ENCODE data around the gene DDIT4.
A peak's percentile ranks its signal among the peaks of the same experiment; 100 is the strongest.
"Not testable (repeated sequence)": the region's sequence is repeated elsewhere in the genome, so short reads cannot be mapped to it uniquely, and the experiment has no call there.

The DDIT4 gene

GRCh38 chr10:72273410-72274212, at the start of gene DDIT4:
Gene DDIT4, plus strand, starts transcription at chr10:72273924. Its CDS starts 293 bp downstream, at chr10:72274217.
- peak within 1 kb of the TSS; percentile 80 for H3K9ac ChIP-seq (ENCODE audit: low read length)
- peak within 1 kb of the TSS; percentile 82 for H3K27ac ChIP-seq (ENCODE audit: low read depth, low read length)
- no peaks in the 10 kb centered on the region for H3K9me3 ChIP-seq (ENCODE audit: low read length)
- H3K36me3 ChIP-seq (ENCODE audit: insufficient read depth, low read length), result no peaks in the 10 kb centered on the region
- H3K4me1 ChIP-seq (ENCODE audit: insufficient read depth, low read length), result peaks cover 15% of the 10 kb centered on the region
- no peaks in the 10 kb centered on the region for H3K27me3 ChIP-seq (ENCODE audit: control insufficient read depth in 1 of 2, insufficient read depth in 2 of 2, low read length in 2 of 2)
- H3K4me3 ChIP-seq (ENCODE audit: low read depth in 1 of 2, low read length in 2 of 2), result peak within 1 kb of the TSS; percentile 76 to 96

GRCh38 chr10:72224191-72224590, 49.5 kb upstream of the DDIT4 start:
- H3K9ac ChIP-seq (ENCODE audit: low read length); H3K4me3 ChIP-seq (ENCODE audit: low read depth in 1 of 2, low read length in 2 of 2); H3K27me3 ChIP-seq (ENCODE audit: control insufficient read depth in 1 of 2, insufficient read depth in 2 of 2, low read length in 2 of 2); H3K9me3 ChIP-seq (ENCODE audit: low read length): not testable (repeated sequence)
- H3K36me3 ChIP-seq (ENCODE audit: insufficient read depth, low read length), result peaks cover 35% of the 10 kb centered on the region
- H3K27ac ChIP-seq (ENCODE audit: low read depth, low read length), result peak overlapping the region; percentile 1
- H3K4me1 ChIP-seq (ENCODE audit: insufficient read depth, low read length), result peaks cover 24% of the 10 kb centered on the region

- no peak overlapping the region for H3K4me3 ChIP-seq (ENCODE audit: low read depth in 1 of 2, low read length in 2 of 2)
- H3K36me3 ChIP-seq (ENCODE audit: insufficient read depth, low read length), result peaks cover 38% of the 10 kb centered on the region
- no peak overlapping the region for H3K9ac ChIP-seq (ENCODE audit: low read length)
- peaks cover 19% of the 10 kb centered on the region for H3K4me1 ChIP-seq (ENCODE audit: insufficient read depth, low read length)
- no peak overlapping the region for H3K27ac ChIP-seq (ENCODE audit: low read depth, low read length)
- H3K9me3 ChIP-seq (ENCODE audit: low read length), result no peaks in the 10 kb centered on the region
- H3K27me3 ChIP-seq (ENCODE audit: control insufficient read depth in 1 of 2, insufficient read depth in 2 of 2, low read length in 2 of 2), result no peaks in the 10 kb centered on the region
These were observed 47.2 kb upstream of the DDIT4 start for GRCh38 chr10:72226418-72227027.

GRCh38 chr10:72227826-72228225, 45.9 kb upstream of the DDIT4 start:
- Histone ChIP-seq H3K27me3 (ENCODE audit: control insufficient read depth in 1 of 2, insufficient read depth in 2 of 2, low read length in 2 of 2) (no peaks in the 10 kb centered on the region), H3K36me3 (ENCODE audit: insufficient read depth, low read length) (peaks cover 40% of the 10 kb centered on the region), H3K27ac (ENCODE audit: low read depth, low read length) (no peak overlapping the region), H3K9me3 (ENCODE audit: low read length) (no peaks in the 10 kb centered on the region), H3K4me1 (ENCODE audit: insufficient read depth, low read length) (peaks cover 15% of the 10 kb centered on the region), H3K4me3 (ENCODE audit: low read depth in 1 of 2, low read length in 2 of 2) (no peak overlapping the region), H3K9ac (ENCODE audit: low read length) (no peak overlapping the region)

- Histone ChIP-seq H3K36me3 (ENCODE audit: insufficient read depth, low read length) (peaks cover 45% of the 10 kb centered on the region), H3K9me3 (ENCODE audit: low read length) (no peaks in the 10 kb centered on the region), H3K9ac (ENCODE audit: low read length) (no peak overlapping the region), H3K4me3 (ENCODE audit: low read depth in 1 of 2, low read length in 2 of 2) (no peak overlapping the region), H3K4me1 (ENCODE audit: insufficient read depth, low read length) (peaks cover 11% of the 10 kb centered on the region), H3K27ac (ENCODE audit: low read depth, low read length) (no peak overlapping the region), H3K27me3 (ENCODE audit: control insufficient read depth in 1 of 2, insufficient read depth in 2 of 2, low read length in 2 of 2) (no peaks in the 10 kb centered on the region)
These were observed 45.4 kb upstream of the DDIT4 start for GRCh38 chr10:72228318-72228751.

DNA sequence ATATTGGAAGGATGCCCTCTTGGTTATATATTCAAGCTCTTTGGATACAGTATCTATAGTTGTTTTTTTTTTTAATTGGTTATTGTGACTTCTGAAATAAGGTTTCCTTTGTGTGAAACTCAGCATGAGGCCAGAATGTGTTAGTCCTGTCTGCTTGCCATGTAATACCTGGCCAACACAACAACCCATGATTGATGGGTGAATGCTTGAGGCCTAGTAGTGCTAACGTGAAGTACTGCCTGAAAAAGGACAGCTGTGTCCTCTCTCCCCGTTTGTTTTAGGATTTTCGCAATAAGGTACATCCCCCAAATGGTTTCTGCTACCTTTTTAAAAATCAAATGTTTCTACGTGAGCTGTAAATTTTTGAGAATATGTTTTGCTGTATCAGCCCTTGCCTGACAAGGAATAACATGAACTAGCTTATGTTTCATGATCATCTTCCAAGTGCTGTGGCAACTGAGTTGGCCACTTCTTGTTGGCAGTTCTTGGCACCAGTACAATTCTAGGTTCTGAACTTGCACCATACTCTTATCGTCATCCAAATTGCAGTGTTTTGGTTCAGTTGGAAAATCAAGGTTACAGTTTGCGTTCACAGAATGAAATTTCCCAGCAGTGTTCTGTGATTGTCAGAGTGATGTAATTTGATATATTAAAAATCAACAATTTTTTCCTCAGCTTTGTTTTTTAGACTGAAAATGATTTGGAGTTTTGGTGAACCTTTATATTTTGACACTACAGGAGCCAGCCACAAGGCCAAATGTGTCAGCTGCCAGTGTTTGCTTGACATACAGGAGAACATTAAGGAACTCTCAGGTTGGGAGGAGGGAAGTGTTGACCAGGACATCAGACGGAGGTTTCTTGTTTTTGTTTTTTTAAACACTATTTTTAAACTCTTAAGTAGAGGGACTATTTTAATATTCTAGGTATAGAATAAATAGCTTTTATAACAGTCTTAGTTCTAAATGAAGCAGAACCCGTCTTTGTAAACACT, 44.2 kb upstream of the DDIT4 start:
- Histone ChIP-seq H3K9ac (ENCODE audit: low read length) (no peak overlapping the region), H3K4me1 (ENCODE audit: insufficient read depth, low read length) (peaks cover 4% of the 10 kb centered on the region), H3K4me3 (ENCODE audit: low read depth in 1 of 2, low read length in 2 of 2) (no peak overlapping the region), H3K9me3 (ENCODE audit: low read length) (no peaks in the 10 kb centered on the region), H3K27me3 (ENCODE audit: control insufficient read depth in 1 of 2, insufficient read depth in 2 of 2, low read length in 2 of 2) (no peaks in the 10 kb centered on the region), H3K27ac (ENCODE audit: low read depth, low read length) (no peak overlapping the region), H3K36me3 (ENCODE audit: insufficient read depth, low read length) (peaks cover 47% of the 10 kb centered on the region)

DNA sequence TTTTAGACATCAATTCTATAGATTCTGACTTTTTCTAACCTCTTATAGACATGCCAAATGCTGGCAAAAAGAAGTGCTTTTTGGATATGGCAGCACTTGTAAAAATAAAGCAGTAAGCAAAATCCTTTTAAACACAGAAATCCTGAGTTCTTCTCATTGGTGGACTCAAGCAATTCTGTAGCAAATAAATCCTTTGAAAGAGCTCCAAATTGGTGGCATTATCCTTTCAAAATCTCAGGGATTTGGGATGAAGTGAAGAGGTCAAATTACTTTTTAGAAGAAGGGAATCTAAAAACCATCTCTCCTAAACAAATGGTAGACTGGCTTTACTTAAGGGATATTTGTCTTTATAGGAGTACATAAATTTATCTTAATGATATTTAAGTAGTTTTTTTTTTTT, 40.1 kb upstream of the DDIT4 start:
- Histone ChIP-seq H3K4me3 (ENCODE audit: low read depth in 1 of 2, low read length in 2 of 2) (no peak overlapping the region), H3K4me1 (ENCODE audit: insufficient read depth, low read length) (no peaks in the 10 kb centered on the region), H3K27ac (ENCODE audit: low read depth, low read length) (no peak overlapping the region), H3K9ac (ENCODE audit: low read length) (no peak overlapping the region), H3K27me3 (ENCODE audit: control insufficient read depth in 1 of 2, insufficient read depth in 2 of 2, low read length in 2 of 2) (no peaks in the 10 kb centered on the region), H3K36me3 (ENCODE audit: insufficient read depth, low read length) (peaks cover 48% of the 10 kb centered on the region), H3K9me3 (ENCODE audit: low read length) (no peaks in the 10 kb centered on the region)

GRCh38 chr10:72234560-72235095, 39.1 kb upstream of the DDIT4 start:
- Histone ChIP-seq H3K4me1 (ENCODE audit: insufficient read depth, low read length) (no peaks in the 10 kb centered on the region), H3K4me3 (ENCODE audit: low read depth in 1 of 2, low read length in 2 of 2) (no peak overlapping the region), H3K27me3 (ENCODE audit: control insufficient read depth in 1 of 2, insufficient read depth in 2 of 2, low read length in 2 of 2) (no peaks in the 10 kb centered on the region), H3K9me3 (ENCODE audit: low read length) (no peaks in the 10 kb centered on the region), H3K36me3 (ENCODE audit: insufficient read depth, low read length) (peaks cover 48% of the 10 kb centered on the region), H3K9ac (ENCODE audit: low read length) (no peak overlapping the region), H3K27ac (ENCODE audit: low read depth, low read length) (no peak overlapping the region)

DNA sequence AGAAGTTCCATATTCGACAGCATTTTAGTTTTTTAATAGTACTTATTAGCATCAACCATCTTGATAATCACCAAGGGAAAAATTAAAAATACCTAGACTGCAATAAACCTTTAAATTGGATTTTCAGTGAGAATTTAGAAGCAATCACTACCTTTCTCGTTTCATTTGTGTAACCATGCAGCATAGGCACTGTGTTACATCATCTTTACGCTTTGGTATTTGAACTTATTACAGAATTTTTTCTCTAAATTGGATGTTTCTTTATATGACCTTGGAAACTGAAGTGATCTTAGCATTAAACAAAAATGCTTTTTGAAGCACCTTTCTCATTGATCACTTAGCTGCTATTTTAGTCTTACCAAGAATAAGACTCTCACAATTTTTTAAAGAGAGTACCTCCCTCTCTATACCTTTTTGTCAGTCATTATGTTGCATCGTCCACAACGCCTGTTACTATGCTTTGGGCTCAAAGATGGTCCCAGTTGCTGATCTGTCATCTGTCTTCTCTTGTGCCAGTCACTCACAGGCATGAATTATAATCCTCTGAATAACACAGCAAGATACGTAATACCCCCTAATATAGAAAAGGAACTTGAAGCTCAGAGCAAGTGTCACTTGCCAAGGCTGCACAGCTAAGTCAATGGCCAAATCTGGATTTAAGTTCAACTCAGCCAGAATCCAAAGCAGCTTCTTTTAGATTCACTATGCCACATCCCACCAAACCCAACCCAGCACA, 38.0 kb upstream of the DDIT4 start:
- Histone ChIP-seq H3K27me3 (ENCODE audit: control insufficient read depth in 1 of 2, insufficient read depth in 2 of 2, low read length in 2 of 2) (no peaks in the 10 kb centered on the region), H3K36me3 (ENCODE audit: insufficient read depth, low read length) (peaks cover 41% of the 10 kb centered on the region), H3K9me3 (ENCODE audit: low read length) (no peaks in the 10 kb centered on the region), H3K9ac (ENCODE audit: low read length) (no peak overlapping the region), H3K27ac (ENCODE audit: low read depth, low read length) (no peak overlapping the region), H3K4me1 (ENCODE audit: insufficient read depth, low read length) (no peaks in the 10 kb centered on the region), H3K4me3 (ENCODE audit: low read depth in 1 of 2, low read length in 2 of 2) (no peak overlapping the region)

DNA sequence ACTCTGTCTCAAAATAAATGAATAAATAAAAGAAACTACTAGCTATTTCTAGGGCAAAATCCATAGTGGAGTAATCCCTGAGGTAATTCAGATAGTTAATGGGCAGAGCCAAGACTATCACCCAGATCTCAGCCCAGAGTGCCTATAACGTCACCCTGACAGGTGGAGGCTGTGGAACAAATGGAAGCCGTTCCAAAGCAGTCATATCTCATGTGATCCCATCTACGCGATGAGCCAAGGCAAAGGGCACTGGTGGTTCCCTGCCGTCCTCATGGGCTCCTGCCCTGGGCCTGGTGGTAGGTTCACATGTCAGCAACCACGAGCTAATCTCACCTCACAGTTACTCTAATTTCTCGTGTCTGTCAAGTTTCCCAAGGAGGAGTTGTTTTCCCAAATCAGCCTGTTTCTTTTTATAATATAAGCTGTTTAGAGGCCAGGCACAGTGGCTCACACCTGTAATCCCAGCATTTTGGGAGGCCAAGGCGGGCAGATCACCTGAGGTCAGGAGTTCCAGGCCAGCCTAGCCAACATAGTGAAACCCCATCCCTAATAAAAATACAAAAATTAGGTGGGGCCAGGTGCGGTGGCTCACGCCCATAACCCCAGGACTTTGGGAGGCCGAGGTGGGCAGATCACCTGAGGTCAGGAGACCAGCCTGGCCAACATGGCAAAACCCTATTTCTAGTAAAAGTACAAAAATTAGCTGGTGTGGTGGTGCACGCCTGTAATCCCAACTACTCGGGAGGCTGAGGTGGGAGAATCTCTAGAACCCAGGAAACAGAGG, 35.1 kb upstream of the DDIT4 start:
- Histone ChIP-seq H3K27me3 (ENCODE audit: control insufficient read depth in 1 of 2, insufficient read depth in 2 of 2, low read length in 2 of 2) (no peaks in the 10 kb centered on the region), H3K27ac (ENCODE audit: low read depth, low read length) (no peak overlapping the region), H3K4me1 (ENCODE audit: insufficient read depth, low read length) (peaks cover 12% of the 10 kb centered on the region)

More for the DNA sequence above, 35.1 kb upstream of the DDIT4 start:
- Histone ChIP-seq H3K9ac (ENCODE audit: low read length) (no peak overlapping the region), H3K4me3 (ENCODE audit: low read depth in 1 of 2, low read length in 2 of 2) (no peak overlapping the region), H3K9me3 (ENCODE audit: low read length) (no peaks in the 10 kb centered on the region), H3K36me3 (ENCODE audit: insufficient read depth, low read length) (peaks cover 30% of the 10 kb centered on the region)

Measured in muscle layer of colon (tissue), 2 donors.